H9 (cell line): ENCODE data around the gene MED8. TPM values are rescaled to one million over a fixed set of nuclear protein-coding genes. Genes with fewer than 3 reads are reported as not detected.

ENCODE experiments used
- DNase-seq: peaks from one replicate; pipeline ENCODE4 v3.0.0-alpha.2; 2017
- H2AFZ ChIP-seq: one replicate; pipeline ENCODE4 v1.6.1; 2013; ENCODE audit warnings: mild to moderate bottlenecking, low read length, control low read depth, moderate library complexity
- H2AK5ac ChIP-seq: 2 replicates; pipeline ENCODE4 v1.6.1; 2013; ENCODE audit warnings: low read length, control low read depth, mixed read lengths; ENCODE audit not compliant: insufficient read length
- H2BK120ac ChIP-seq: one replicate; pipeline ENCODE4 v1.6.1; 2013; ENCODE audit warnings: low read depth, mild to moderate bottlenecking, low read length, control low read depth, inconsistent platforms; ENCODE audit not compliant: poor library complexity, severe bottlenecking
- H2BK12ac ChIP-seq: 2 replicates; pipeline ENCODE4 v1.6.1; 2013; ENCODE audit warnings: low read length, control low read depth, mixed read lengths, low read depth; ENCODE audit not compliant: insufficient read length
- H2BK15ac ChIP-seq: 2 replicates; pipeline ENCODE4 v1.6.1; 2013; ENCODE audit warnings: low read depth, low read length, control low read depth
- H2BK20ac ChIP-seq: one replicate; pipeline ENCODE4 v1.6.1; 2013; ENCODE audit warnings: low read depth, mild to moderate bottlenecking, low read length, control low read depth, inconsistent platforms; ENCODE audit not compliant: poor library complexity, severe bottlenecking
- H2BK5ac ChIP-seq: 2 replicates; pipeline ENCODE4 v1.6.1; 2013; ENCODE audit warnings: low read length, control low read depth, mixed read lengths; ENCODE audit not compliant: insufficient read length
- H3K14ac ChIP-seq: 2 replicates; pipeline ENCODE4 v1.6.1; 2013; ENCODE audit warnings: low read length, control low read depth; ENCODE audit not compliant: insufficient read depth
- H3K18ac ChIP-seq: 2 replicates; pipeline ENCODE4 v1.6.1; 2013; ENCODE audit warnings: low read depth, mild to moderate bottlenecking, mixed read lengths, low read length, control low read depth; ENCODE audit not compliant: insufficient read length
- H3K23ac ChIP-seq: 2 replicates; pipeline ENCODE4 v1.6.1; 2013; ENCODE audit warnings: low read length, control low read depth, mixed read lengths, low read depth; ENCODE audit not compliant: insufficient read length
- H3K23me2 ChIP-seq: 2 replicates; pipeline ENCODE4 v1.6.1; 2013; ENCODE audit warnings: low read depth, mild to moderate bottlenecking, mixed read lengths, low read length, control low read depth; ENCODE audit not compliant: insufficient read length, poor library complexity, severe bottlenecking
- H3K27ac ChIP-seq: 2 replicates; pipeline ENCODE4 v1.5.1; 2013; ENCODE audit warnings: low read length, control low read depth, mixed read lengths, low read depth; ENCODE audit not compliant: insufficient read length
- H3K27me3 ChIP-seq: 2 replicates; pipeline ENCODE4 v1.6.1; 2013; ENCODE audit warnings: low read length, control low read depth, inconsistent platforms; ENCODE audit not compliant: insufficient read depth
- H3K4ac ChIP-seq: 2 replicates; pipeline ENCODE4 v1.6.1; 2013; ENCODE audit warnings: low read depth, mild to moderate bottlenecking, control low read depth, inconsistent platforms, low read length, moderate library complexity
- H3K4me1 ChIP-seq: 2 replicates; pipeline ENCODE4 v1.6.1; 2013; ENCODE audit warnings: low read length, control low read depth, inconsistent platforms; ENCODE audit not compliant: insufficient read depth
- H3K4me2 ChIP-seq: 2 replicates; pipeline ENCODE4 v1.6.1; 2013; ENCODE audit warnings: low read length, control low read depth, mixed read lengths; ENCODE audit not compliant: insufficient read length, insufficient read depth
- H3K56ac ChIP-seq: 2 replicates; pipeline ENCODE4 v1.6.1; 2013; ENCODE audit warnings: low read depth, mild to moderate bottlenecking, mixed read lengths, low read length, control low read depth; ENCODE audit not compliant: insufficient read length
- H3K79me1 ChIP-seq: 2 replicates; pipeline ENCODE4 v1.6.1; 2013; ENCODE audit warnings: low read depth, mild to moderate bottlenecking, moderate library complexity, low read length, control low read depth, inconsistent platforms; ENCODE audit not compliant: insufficient read depth, poor library complexity, severe bottlenecking
- H3K79me2 ChIP-seq: 2 replicates; pipeline ENCODE4 v1.6.1; 2013; ENCODE audit warnings: low read length, control low read depth, inconsistent platforms; ENCODE audit not compliant: insufficient read depth
- H3K9ac ChIP-seq: 2 replicates; pipeline ENCODE4 v1.6.1; 2013; ENCODE audit warnings: low read length, control low read depth, mixed read lengths; ENCODE audit not compliant: insufficient read length; ENCODE audit errors: extremely low read depth
- H3K9me3 ChIP-seq: one replicate; pipeline ENCODE4 v1.6.1; 2013; ENCODE audit warnings: low read depth, low read length, inconsistent platforms; ENCODE audit not compliant: control insufficient read depth
- H3T11ph ChIP-seq: one replicate; pipeline ENCODE4 v1.6.1; 2013; ENCODE audit warnings: mild to moderate bottlenecking, low read length, control low read depth, inconsistent platforms
- H4K20me1 ChIP-seq: one replicate; pipeline ENCODE4 v1.6.1; 2013; ENCODE audit not compliant: control insufficient read depth, insufficient read length, insufficient read depth
- H4K5ac ChIP-seq: 2 replicates; pipeline ENCODE4 v1.6.1; 2013; ENCODE audit warnings: low read depth, mild to moderate bottlenecking, mixed read lengths, low read length, control low read depth; ENCODE audit not compliant: insufficient read length
- H4K8ac ChIP-seq: replicated peaks from 2 replicates; pipeline ENCODE4 v1.6.1; 2013; ENCODE audit warnings: low read length, control low read depth, mixed read lengths, low read depth; ENCODE audit not compliant: insufficient read length
- H4K91ac ChIP-seq: 2 replicates; pipeline ENCODE4 v1.6.1; 2013; ENCODE audit warnings: low read depth, mild to moderate bottlenecking, moderate library complexity, mixed read lengths, low read length, control low read depth; ENCODE audit not compliant: insufficient read length
- H3K27ac Mint-ChIP-seq, 3 experiments: 2 replicates in 2 of 3; 3 replicates in 1 of 3; pipeline ENCODE4 v1.8.0; 2020 to 2021; ENCODE audit warnings: mixed read lengths in 3 of 3, mild to moderate bottlenecking in 1 of 3, moderate library complexity in 1 of 3
- H3K27me3 Mint-ChIP-seq: 2 replicates; pipeline ENCODE4 v1.8.0; 2021; ENCODE audit warnings: low read depth, mild to moderate bottlenecking, moderate library complexity, mixed read lengths
- H3K36me3 Mint-ChIP-seq, 3 experiments: 2 replicates in 2 of 3; 3 replicates in 1 of 3; pipeline ENCODE4 v1.8.0; 2020 to 2021; ENCODE audit warnings: low read depth in 3 of 3, mixed read lengths in 3 of 3; ENCODE audit not compliant: insufficient read depth in 1 of 3
- H3K4me1 Mint-ChIP-seq, 2 experiments: 2 replicates each; pipeline ENCODE4 v1.8.0; 2020; ENCODE audit warnings: mixed read lengths in 2 of 2
- H3K4me3 Mint-ChIP-seq, 2 experiments: 2 replicates in 1 of 2; 3 replicates in 1 of 2; pipeline ENCODE4 v1.8.0; 2020 to 2021; ENCODE audit warnings: mild to moderate bottlenecking in 2 of 2, mixed read lengths in 2 of 2, moderate library complexity in 1 of 2
- H3K9me3 Mint-ChIP-seq, 2 experiments: 2 replicates in 1 of 2; 3 replicates in 1 of 2; pipeline ENCODE4 v1.8.0; 2020; ENCODE audit warnings: mild to moderate bottlenecking in 2 of 2, mixed read lengths in 2 of 2, moderate library complexity in 1 of 2
- CTCF ChIP-seq: fragments of 200-600 bp; sonication (generic); conservative IDR thresholded peaks from 3 replicates; pipeline ENCODE4 v1.8.0; 2021; ENCODE audit warnings: antibody characterized with exemption, mild to moderate bottlenecking
- WGBS: extraction: QIAGEN DNeasy Blood & Tissue Kit; methylation state at CpG from one replicate; pipeline ENCODE4 v1.1.7; 2013; ENCODE audit warnings: missing lambda C conversion rate, low lambda C conversion rate, mixed read lengths; ENCODE audit not compliant: insufficient read length; ENCODE audit errors: extremely low coverage; 5-methylcytosine and 5-hydroxymethylcytosine counted together
- total RNA-seq: library from RNA; stranded (reverse); gene quantifications from 2 replicates; pipeline ENCODE4 v1.2.1, GENCODE V29; 2021

MED8 gene
- total RNA-seq, 1 experiment from 2014 or later, result 23.0 TPM

GRCh38 chr1:43363935-43364525, 25.6 kb downstream of the MED8 start:
- H3K27ac Mint-ChIP-seq, result peak overlapping the region; percentile 2 to 11 (median 8); a peak in 4 of 7 replicates
- Histone ChIP-seq H3K9me3 (no peaks in the 10 kb centered on the region), H3K4me2 (no peak overlapping the region), H3K23me2 (peaks cover 20% of the 10 kb centered on the region), H3K14ac (no peak overlapping the region), H2BK15ac (no peak overlapping the region), H2AK5ac (no peak overlapping the region), H3K79me1 (peaks cover 14% of the 10 kb centered on the region), H3K79me2 (peaks cover 15% of the 10 kb centered on the region; the same call in 1 of the 2 replicates), H2BK120ac (no peak overlapping the region), H3K27ac (no peak overlapping the region), H2BK5ac (no peak overlapping the region), H3K27me3 (no peaks in the 10 kb centered on the region), H2BK20ac (no peak overlapping the region), H3K56ac (no peak overlapping the region), H2AFZ (no peak overlapping the region), H3K18ac (no peak overlapping the region), H3K4me1 (peaks cover 6% of the 10 kb centered on the region; the same call in 1 of the 2 replicates), H4K20me1 (no peaks in the 10 kb centered on the region), H3K9ac (no peak overlapping the region), H3K23ac (no peak overlapping the region), H4K8ac (no peak overlapping the region), H2BK12ac (no peak overlapping the region), H4K91ac (no peak overlapping the region), H4K5ac (no peak overlapping the region), H3K4ac (no peak overlapping the region), H3T11ph (no peak overlapping the region)
- no CpG with 5 or more reads among the region's 5 CpGs for WGBS
- H3K4me3 Mint-ChIP-seq, result no peak overlapping the region
- TF ChIP-seq CTCF, result no peak
- no peaks in the 10 kb centered on the region for H3K9me3 Mint-ChIP-seq
- peaks cover 48 to 62% of the 10 kb centered on the region in 2 experiments for H3K4me1 Mint-ChIP-seq
- peaks cover 47 to 58% (median 55%) of the 10 kb centered on the region in 3 experiments for H3K36me3 Mint-ChIP-seq
- no peak for DNase-seq
- H3K27me3 Mint-ChIP-seq, result no peaks in the 10 kb centered on the region
